Heart left ventricle (tissue), 13 donors: Measurements from ENCODE around the gene EIPR1.

Experiments
- POLR2A ChIP-seq, 2 donors: fragments of 450-650 bp; IDR thresholded peaks; one replicate each; pipeline ENCODE4 v1.6.1; 2017; ENCODE audit warnings: antibody characterized with exemption in 2 of 2, mild to moderate bottlenecking in 2 of 2, moderate library complexity in 2 of 2
- TF ChIP-seq, protein P1 (sequence below), 12 donors: fragments of 200-600 bp; sonication (generic) in 4 of 12; IDR thresholded peaks; one replicate each; pipeline versions ENCODE4 v1.5.0 to v1.8.0; 2018 to 2022; ENCODE audit warnings: antibody characterized with exemption in 12 of 12, mild to moderate bottlenecking in 5 of 12
- donor health status: ischemic (EF 13 %, LVEDD 7.1; RV severe dilation, severe dysfunction).
- donor health status: DM: no; HTN: yes; CAD: no.
- donor health status: DM: no; HTN: no; CAD: no.
- donor health status: ischemic (EF 25% LVEDD 6.9; RV normal size, moderate dysfunction).
- donor health status: ischemic (EF 25% LVEDD 5.7; RV mildly dilated, moderate dysfunction).
- donor health status: ischemic (EF 35%, LVEDD 5.7; RV mildly dilated, moderate dysfunction).
- donor health status: nonischemic (EF 11% LVEDD 7.7; RV severe dilation, severe dysfunction).
- donor health status: DM: yes; HTN: yes; CAD: no.
- donor health status: PGD.
- donor health status: ischemic (EF 29% LVEDD 5.4; RV normal size, mild dysfunction).
- donor health status: nonischemic (EF 23%, LVEDD 6.1; RV moderate dilation, normal function).

DNA sequence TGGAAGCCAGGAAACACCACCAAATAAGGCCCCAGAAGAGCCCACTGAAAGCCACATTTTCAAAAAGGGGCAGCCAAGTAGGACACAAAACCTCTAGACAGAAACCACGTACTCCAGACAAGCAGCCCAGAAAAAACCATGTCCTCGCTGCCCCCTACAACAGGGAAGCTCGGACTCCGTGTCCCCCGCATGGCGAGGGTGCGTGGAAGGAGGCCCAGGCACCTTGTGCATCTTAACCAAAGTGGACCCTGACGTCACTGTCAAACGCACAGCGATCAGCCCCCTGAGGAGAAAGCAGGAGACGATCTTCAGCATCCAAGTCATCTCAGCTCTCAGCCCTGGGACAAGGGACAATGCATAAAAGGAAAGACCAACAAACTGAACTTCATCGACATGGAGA lies 168.4 kb downstream of the EIPR1 start:
- TF ChIP-seq, protein P1, sequence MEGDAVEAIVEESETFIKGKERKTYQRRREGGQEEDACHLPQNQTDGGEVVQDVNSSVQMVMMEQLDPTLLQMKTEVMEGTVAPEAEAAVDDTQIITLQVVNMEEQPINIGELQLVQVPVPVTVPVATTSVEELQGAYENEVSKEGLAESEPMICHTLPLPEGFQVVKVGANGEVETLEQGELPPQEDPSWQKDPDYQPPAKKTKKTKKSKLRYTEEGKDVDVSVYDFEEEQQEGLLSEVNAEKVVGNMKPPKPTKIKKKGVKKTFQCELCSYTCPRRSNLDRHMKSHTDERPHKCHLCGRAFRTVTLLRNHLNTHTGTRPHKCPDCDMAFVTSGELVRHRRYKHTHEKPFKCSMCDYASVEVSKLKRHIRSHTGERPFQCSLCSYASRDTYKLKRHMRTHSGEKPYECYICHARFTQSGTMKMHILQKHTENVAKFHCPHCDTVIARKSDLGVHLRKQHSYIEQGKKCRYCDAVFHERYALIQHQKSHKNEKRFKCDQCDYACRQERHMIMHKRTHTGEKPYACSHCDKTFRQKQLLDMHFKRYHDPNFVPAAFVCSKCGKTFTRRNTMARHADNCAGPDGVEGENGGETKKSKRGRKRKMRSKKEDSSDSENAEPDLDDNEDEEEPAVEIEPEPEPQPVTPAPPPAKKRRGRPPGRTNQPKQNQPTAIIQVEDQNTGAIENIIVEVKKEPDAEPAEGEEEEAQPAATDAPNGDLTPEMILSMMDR (IDR thresholded peaks at IDR 0.05): no peak
- no peak for TF ChIP-seq POLR2A (IDR thresholded peaks at IDR 0.05)
